ENCODE measurements around the gene METTL26. TPM values are rescaled to one million over a fixed set of nuclear protein-coding genes. Genes with fewer than 3 reads are reported as not detected.

The METTL26 gene
- total RNA-seq, 1 donor from 2014 or later, result 46.0 TPM

GRCh38 chr16:676913-677312, 40.8 kb upstream of the METTL26 start:
- Histone ChIP-seq H3K36me3 (peaks cover under 1% of the 10 kb centered on the region), H3K27me3 (peaks cover 17% of the 10 kb centered on the region), H3K9me3 (ENCODE audit: low read depth) (no peaks in the 10 kb centered on the region)

GRCh38 chr16:676565-676902, 40.4 kb upstream of the METTL26 start:
- H3K27ac Mint-ChIP-seq, result no peak overlapping the region
- Histone ChIP-seq H3F3A (ENCODE audit: low read depth) (peaks cover 50% of the 10 kb centered on the region), H3K4me1 (peaks cover 12% of the 10 kb centered on the region), H3K27me3 (peaks cover 17% of the 10 kb centered on the region), H3K79me2 (ENCODE audit: low read depth) (peaks cover 9% of the 10 kb centered on the region), H3K27ac (no peak overlapping the region), H2AFZ (replicated peaks) (no peak overlapping the region), H3K4me2 (no peak overlapping the region), H3K36me3 (no peaks in the 10 kb centered on the region), H3K4me3 (no peak overlapping the region), H3K9me3 (ENCODE audit: low read depth) (no peaks in the 10 kb centered on the region), H3K9ac (no peak overlapping the region), H4K20me1 (ENCODE audit: low read depth) (peaks cover 29% of the 10 kb centered on the region)
- TF ChIP-seq EZH2 (IDR thresholded peaks at IDR 0.05), result no peak
- peaks cover 2% of the 10 kb centered on the region for H3K27me3 Mint-ChIP-seq (ENCODE audit: insufficient read depth, low read depth)
- no peak overlapping the region for H3K4me3 Mint-ChIP-seq
- no peak for DNase-seq (ENCODE audit: low spot score)
- H3K9me3 Mint-ChIP-seq, result no peaks in the 10 kb centered on the region
- peaks cover 10% of the 10 kb centered on the region for H3K4me1 Mint-ChIP-seq
- H3K36me3 Mint-ChIP-seq, result no peaks in the 10 kb centered on the region

More at GRCh38 chr16:676913-677312, 40.8 kb upstream of the METTL26 start:
- Histone ChIP-seq H3K79me2 (ENCODE audit: low read depth) (peaks cover 13% of the 10 kb centered on the region), H3K4me1 (peaks cover 15% of the 10 kb centered on the region), H4K20me1 (ENCODE audit: low read depth) (peaks cover 33% of the 10 kb centered on the region), H3K4me2 (no peak overlapping the region), H2AFZ (replicated peaks) (no peak overlapping the region), H3F3A (ENCODE audit: low read depth) (peaks cover 54% of the 10 kb centered on the region), H3K9ac (no peak overlapping the region), H3K27ac (no peak overlapping the region), H3K4me3 (no peak overlapping the region)
- Mint-ChIP-seq H3K27ac (no peak overlapping the region), H3K27me3 (ENCODE audit: insufficient read depth, low read depth) (peaks cover 5% of the 10 kb centered on the region), H3K4me1 (peaks cover 14% of the 10 kb centered on the region), H3K36me3 (no peaks in the 10 kb centered on the region), H3K4me3 (no peak overlapping the region), H3K9me3 (no peaks in the 10 kb centered on the region)
- DNase-seq (ENCODE audit: low spot score), result no peak
- TF ChIP-seq EZH2 (IDR thresholded peaks at IDR 0.05) (no peak), CTCF (IDR thresholded peaks at IDR 0.05) (no peak), EZH2phosphoT487 (IDR thresholded peaks at IDR 0.05) (no peak)

GRCh38 chr16:675884-676564, 39.9 kb upstream of the METTL26 start:
- TF ChIP-seq CTCF (IDR thresholded peaks at IDR 0.05) (no peak), EZH2phosphoT487 (IDR thresholded peaks at IDR 0.05) (no peak), EZH2 (IDR thresholded peaks at IDR 0.05) (no peak)
- peaks cover 26% of the 10 kb centered on the region for H4K20me1 ChIP-seq (ENCODE audit: low read depth)
- peaks cover 45% of the 10 kb centered on the region for H3F3A ChIP-seq (ENCODE audit: low read depth)
- no peak overlapping the region for H3K27ac ChIP-seq
- peaks cover 5% of the 10 kb centered on the region for H3K4me1 Mint-ChIP-seq
- no peak for DNase-seq (ENCODE audit: low spot score)
- no peak overlapping the region for H2AFZ ChIP-seq (replicated peaks)
- no peaks in the 10 kb centered on the region for H3K9me3 ChIP-seq (ENCODE audit: low read depth)
- H3K9ac ChIP-seq, result no peak overlapping the region
- peaks cover 17% of the 10 kb centered on the region for H3K27me3 ChIP-seq
- peaks cover 7% of the 10 kb centered on the region for H3K4me1 ChIP-seq
- peaks cover 2% of the 10 kb centered on the region for H3K27me3 Mint-ChIP-seq (ENCODE audit: insufficient read depth, low read depth)
- H3K79me2 ChIP-seq (ENCODE audit: low read depth), result peaks cover 4% of the 10 kb centered on the region
- H3K36me3 ChIP-seq, result no peaks in the 10 kb centered on the region
- no peaks in the 10 kb centered on the region for H3K36me3 Mint-ChIP-seq
- peak overlapping the region; percentile 81 for H3K4me2 ChIP-seq
- no peak overlapping the region for H3K27ac Mint-ChIP-seq
- peak overlapping the region; percentile 50 for H3K4me3 ChIP-seq
- H3K9me3 Mint-ChIP-seq, result no peaks in the 10 kb centered on the region
- H3K4me3 Mint-ChIP-seq, result no peak overlapping the region
